Activated CD8-positive, alpha-beta memory T cell treated with anti-CD3 and anti-CD28 coated beads for 4 hours (primary cell): ENCODE measurements around the gene NLGN1.

ENCODE experiments used
- DNase-seq, 2 donors: peaks; one replicate each; pipeline ENCODE4 v3.0.0-alpha.2; 2020; ENCODE audit warnings: low read depth in 2 of 2

The NLGN1 gene

GRCh38 chr3:174072675-174073074 is 675.1 kb downstream of the NLGN1 start:
- DNase-seq, result no peak

DNA sequence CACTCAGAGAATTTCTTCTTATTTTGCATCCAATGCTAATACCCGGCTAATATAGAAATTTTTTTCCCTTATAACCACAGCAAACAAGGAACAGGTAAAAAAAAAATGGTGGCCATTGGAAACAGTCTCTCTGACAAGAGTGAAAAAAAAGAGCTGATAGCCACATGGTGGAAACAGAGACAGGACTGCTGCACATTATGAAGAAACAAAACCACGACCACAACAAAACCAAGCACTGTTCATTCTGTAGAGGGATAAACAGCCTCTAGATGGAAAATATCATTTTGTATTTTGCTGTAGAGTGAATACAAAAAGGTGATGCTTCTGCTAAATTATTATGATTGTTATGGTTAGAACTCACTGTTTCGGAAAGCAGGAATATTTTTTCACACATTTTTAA is 686.2 kb downstream of the NLGN1 start:
- no peak for DNase-seq

GRCh38 chr3:174089592-174089991 is 692.0 kb downstream of the NLGN1 start:
- no peak for DNase-seq

GRCh38 chr3:174094669-174095068 is 697.1 kb downstream of the NLGN1 start:
- no peak for DNase-seq

GRCh38 chr3:174097686-174098085 is 700.1 kb downstream of the NLGN1 start:
- no peak for DNase-seq

DNA sequence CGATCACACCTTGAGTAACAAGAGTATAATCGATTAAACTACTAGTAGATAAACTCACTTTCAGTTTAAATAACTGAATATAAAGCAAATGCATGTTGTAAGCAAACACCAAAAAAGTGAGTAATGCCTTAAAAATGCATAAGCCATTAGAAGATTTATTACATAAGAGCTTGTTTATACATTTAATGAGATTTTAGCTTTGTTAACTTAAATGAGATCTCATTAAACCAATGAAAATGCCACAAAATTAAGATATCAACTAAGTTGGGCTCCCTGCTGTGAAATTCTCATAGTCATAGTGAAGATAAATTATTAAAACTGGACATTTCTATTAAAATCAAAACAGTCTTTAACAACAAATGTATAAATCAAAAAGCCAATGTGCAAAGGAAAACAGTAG is 701.2 kb downstream of the NLGN1 start:
- DNase-seq, result no peak

GRCh38 chr3:174099724-174100123 is 702.2 kb downstream of the NLGN1 start:
- DNase-seq, result no peak

GRCh38 chr3:174100744-174101143 is 703.2 kb downstream of the NLGN1 start:
- no peak for DNase-seq

- no peak for DNase-seq
These were observed 703.7 kb downstream of the NLGN1 start for GRCh38 chr3:174101244-174101643.

GRCh38 chr3:174102274-174102673 is 704.7 kb downstream of the NLGN1 start:
- no peak for DNase-seq

DNA sequence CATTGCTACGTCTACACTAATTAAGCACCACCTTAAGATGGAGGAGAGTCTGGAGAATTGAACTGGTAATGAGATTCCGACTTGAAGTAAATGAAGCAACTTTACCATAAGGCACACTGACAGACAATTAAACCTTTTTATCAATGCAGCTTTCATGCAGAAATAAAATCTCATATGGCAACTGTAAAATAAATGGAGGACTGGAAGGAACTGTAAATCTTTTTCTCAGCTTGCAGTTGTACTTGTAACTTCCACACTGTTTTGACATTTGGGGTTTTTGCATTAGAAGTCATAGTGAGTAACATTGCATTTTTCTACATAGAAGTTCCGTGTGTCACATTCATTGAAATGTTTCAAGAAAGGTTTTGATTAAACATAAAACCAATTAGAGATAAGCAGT is 705.3 kb downstream of the NLGN1 start:
- no peak for DNase-seq

DNA sequence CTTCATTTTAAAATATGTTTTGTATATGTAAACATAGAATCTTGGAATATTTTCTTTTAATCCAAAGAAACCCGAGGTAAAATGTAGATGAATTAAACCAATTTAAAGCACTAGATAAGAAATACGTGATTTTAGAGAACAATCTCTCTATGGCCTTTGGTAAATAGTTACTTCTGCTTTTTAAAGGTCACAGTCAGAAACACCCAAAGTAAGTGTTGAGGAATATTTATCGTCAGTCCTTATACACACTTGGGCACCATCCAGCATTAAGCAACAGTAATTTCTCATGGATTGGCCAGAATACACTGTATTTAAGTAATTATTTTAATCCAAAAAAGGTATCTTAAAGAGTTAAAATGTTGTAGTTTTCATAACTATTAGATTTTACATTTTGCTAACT is 713.2 kb downstream of the NLGN1 start:
- DNase-seq, result no peak

DNA sequence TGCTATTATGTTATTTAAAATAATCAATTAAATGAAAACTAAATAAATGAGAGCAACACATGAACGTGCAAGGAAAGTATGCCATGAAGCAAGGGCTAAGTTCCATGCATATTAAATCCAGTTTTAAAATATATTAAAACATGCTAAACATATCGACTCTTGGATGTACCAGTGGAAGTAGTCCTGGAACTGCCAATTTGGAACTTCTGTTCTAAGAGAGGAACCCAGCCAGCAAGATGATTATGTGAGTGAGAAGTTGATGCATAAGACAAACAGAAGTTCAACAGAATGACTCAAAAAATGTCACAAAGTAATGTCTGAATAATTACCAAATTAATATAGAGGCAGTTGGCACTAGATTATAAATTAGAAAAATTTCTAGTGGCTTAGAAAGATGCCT is 714.2 kb downstream of the NLGN1 start:
- DNase-seq, result no peak

- no peak for DNase-seq
These were observed 718.9 kb downstream of the NLGN1 start for GRCh38 chr3:174116421-174116820.

GRCh38 chr3:174120997-174121396 is 723.5 kb downstream of the NLGN1 start:
- no peak for DNase-seq

- DNase-seq, result no peak
These were observed 724.9 kb downstream of the NLGN1 start for GRCh38 chr3:174122411-174122810.

DNA sequence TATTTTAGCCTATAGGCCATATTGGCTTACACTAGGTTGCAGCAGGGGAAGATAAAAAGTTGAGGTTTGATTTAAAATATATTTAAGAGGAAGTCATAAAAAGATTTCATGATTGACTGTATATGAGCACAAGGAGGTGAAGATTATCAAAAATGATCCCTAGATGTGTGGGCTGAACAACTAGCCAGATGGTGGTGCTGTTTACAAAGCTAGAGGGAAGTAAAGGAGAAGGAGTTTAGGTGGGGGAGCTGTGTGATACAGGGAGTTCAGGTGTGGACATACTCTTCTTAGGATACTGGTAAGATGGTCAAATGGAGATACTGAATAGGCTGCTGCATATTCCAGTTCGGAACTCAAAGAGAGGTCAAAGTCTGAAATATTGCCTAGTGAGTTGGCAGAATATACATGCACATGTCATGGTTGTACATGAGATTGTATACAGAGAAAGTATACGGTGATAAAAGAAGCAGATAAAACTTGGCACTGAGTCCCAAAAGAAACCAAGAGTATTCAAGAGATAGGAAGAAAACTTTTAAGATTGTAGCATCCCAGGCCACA is 727.8 kb downstream of the NLGN1 start:
- no peak for DNase-seq

- DNase-seq, result no peak
These were observed 729.6 kb downstream of the NLGN1 start for GRCh38 chr3:174126990-174127758.

DNA sequence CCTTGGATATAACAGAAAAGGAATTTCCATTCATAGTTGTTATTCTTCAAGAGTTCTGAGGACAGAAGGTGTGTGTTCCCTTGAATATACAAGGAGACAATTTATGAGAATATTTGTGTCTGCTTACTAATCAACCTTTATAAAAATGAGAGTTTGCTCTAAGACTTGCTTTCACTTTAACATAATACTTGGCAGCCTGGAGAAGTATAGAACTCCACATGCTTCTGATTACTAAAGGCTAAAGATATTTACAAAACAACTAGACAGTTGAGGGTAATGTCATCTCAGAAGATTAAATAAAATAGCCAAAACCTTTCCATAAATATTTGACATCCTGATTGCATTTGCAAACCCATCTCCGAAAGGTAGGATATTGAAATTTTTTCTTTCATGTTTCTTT is 734.5 kb downstream of the NLGN1 start:
- no peak for DNase-seq

- DNase-seq, result no peak
These were observed 735.0 kb downstream of the NLGN1 start for GRCh38 chr3:174132421-174133042.

DNA sequence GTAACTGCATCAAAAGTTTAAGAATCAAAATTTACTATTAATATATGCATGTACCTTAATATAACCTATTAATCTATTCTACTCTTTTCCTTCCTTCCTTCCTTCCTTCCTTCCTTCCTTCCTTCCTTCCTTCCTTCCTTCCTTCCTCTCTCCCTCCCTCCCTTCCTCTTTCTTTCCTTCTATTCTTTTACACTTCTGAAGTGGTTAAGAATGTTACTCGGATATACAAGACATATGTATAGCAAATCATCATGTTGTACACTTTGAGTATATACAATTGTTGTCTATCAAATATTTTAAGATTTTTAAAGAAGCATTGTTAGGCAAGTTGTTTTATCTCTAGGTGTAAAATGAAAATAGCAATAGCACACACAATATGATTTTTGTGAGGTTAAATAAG is 748.5 kb downstream of the NLGN1 start:
- no peak for DNase-seq

DNA sequence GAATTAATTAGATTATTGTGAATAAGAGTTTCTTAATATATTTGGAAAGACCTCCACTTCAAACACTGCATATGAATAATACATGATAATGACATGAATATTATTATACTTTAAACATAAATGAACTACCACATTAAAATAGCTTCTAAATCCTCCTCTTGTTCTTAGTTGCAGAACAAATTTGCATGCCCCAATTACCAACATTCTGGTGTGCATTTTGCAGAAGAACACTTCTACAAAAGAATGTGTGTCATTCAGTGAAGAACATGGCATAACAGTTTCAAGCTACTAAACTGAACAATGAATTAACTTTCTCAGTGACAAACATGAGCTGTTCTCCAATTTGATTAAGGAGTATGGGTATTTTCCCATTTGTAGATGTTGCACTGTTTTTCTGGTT is 750.3 kb downstream of the NLGN1 start:
- no peak for DNase-seq

DNA sequence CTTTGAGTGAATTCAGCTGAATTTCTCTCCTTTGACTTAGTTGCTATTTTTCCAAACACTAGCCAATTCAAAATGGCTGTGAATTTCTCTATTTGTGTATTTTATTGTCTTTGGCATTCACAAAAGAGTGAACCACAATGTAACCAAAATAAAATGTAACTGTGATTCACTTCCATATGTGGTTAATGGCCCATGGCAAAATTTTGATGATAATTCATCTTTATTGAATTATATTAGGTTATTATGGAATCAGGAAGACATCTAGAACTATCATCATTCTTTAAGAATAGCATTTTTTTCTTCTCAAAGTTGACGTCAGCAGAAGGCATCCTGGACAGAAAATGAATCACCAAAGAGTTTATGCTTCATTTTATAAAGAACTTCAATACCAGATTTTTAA is 756.3 kb downstream of the NLGN1 start:
- no peak for DNase-seq
